Tibial artery (tissue), 4 donors: Measurements from ENCODE around the gene AP2A2.

Experiments used
- DNase-seq, 2 donors: peaks; one replicate each; pipeline ENCODE4 v3.0.0-alpha.2; 2019
- H3K27ac ChIP-seq, 2 donors: fragments of 200-600 bp; sonication (generic) in 1 of 2; 1 replicate in 1 of 2; 2 replicates in 1 of 2; pipeline ENCODE4 v1.5.1; 2018 to 2019; ENCODE audit warnings: mild to moderate bottlenecking in 1 of 2
- H3K27me3 ChIP-seq, 2 donors: fragments of 200-600 bp; sonication (generic) in 1 of 2; one replicate each; pipeline versions ENCODE4 v1.5.1 to v1.6.0; 2016 to 2019
- H3K36me3 ChIP-seq, 3 donors: fragments of 200-600 bp; sonication (generic) in 2 of 3; one replicate each; pipeline ENCODE4 v1.5.1; 2016 to 2019; ENCODE audit warnings: mild to moderate bottlenecking in 2 of 3
- H3K4me1 ChIP-seq, 4 donors: fragments of 200-600 bp; sonication (generic) in 2 of 4; 1 replicate in 3 of 4; 2 replicates in 1 of 4; pipeline ENCODE4 v1.5.1; 2016 to 2019
- H3K4me3 ChIP-seq, 2 donors: fragments of 200-600 bp; sonication (generic) in 1 of 2; 1 replicate in 1 of 2; 2 replicates in 1 of 2; pipeline ENCODE4 v1.5.1; 2018 to 2019; ENCODE audit warnings: mild to moderate bottlenecking in 2 of 2
- H3K9me3 ChIP-seq, 3 donors: fragments of 200-600 bp; sonication (generic) in 1 of 3; one replicate each; pipeline ENCODE4 v1.5.1; 2016 to 2019
- intact Hi-C: fragments of 100-400 bp; cut with DNase I; formaldehyde crosslinking; loops from one replicate; pipeline ENCODE4 v1.15.0; 2023; ENCODE audit warnings: low total_unique reads
- TF ChIP-seq, protein P1 (sequence below), 2 experiments: fragments of 200-600 bp in 1 of 2; fragments of 450-650 bp in 1 of 2; IDR thresholded peaks; one replicate each; pipeline ENCODE4 v1.5.1; 2017 to 2019; ENCODE audit warnings: antibody characterized with exemption in 2 of 2, mild to moderate bottlenecking in 1 of 2, moderate library complexity in 1 of 2

The AP2A2 gene

DNA sequence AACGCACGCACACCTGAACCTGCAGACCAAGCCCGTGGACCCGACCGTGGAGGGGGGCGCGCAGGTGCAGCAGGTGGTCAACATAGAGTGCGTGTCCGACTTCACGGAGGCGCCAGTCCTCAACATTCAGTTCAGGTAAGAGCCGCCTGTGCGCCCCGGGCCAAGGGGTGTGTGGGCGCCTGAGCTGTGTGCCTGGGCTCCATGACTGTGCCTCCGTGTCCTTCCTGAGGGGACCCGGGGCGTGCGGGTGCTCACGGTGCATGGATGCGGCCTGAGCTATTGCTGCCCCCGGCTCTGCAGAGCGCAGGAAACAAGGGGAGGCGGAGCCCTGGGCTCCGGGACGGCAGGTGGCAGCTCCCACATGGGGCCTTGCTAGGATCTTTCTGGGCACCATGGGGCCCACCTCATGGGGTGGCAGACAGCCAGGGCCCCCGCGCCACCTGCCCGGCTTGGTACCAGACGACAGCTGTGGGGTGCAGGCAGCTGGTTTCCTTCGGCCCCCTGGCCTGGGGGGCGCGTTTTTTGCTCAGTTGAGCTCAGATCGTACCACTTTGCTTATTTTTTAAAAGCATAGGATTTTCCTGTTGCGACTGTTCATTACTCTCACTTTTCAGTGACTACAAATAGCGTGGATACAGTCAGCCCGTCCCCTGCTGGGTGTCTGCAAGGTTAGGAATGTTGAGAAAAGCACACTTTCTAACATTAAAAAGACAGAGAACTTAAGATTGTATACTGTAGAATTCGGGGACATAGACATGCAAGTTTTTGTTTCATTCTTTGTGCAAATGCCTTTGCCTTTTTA lies 82.5 kb downstream of the AP2A2 start:
- Histone ChIP-seq H3K36me3 (peaks cover 33 to 100% (median 84%) of the 10 kb centered on the region in 3 donors), H3K4me1 (no peaks in the 10 kb centered on the region), H3K4me3 (no peak overlapping the region), H3K9me3 (no peaks in the 10 kb centered on the region), H3K27ac (no peak overlapping the region), H3K27me3 (no peaks in the 10 kb centered on the region)
- intact Hi-C loops: no loop called here
- DNase-seq: no peak
- TF ChIP-seq, protein P1, sequence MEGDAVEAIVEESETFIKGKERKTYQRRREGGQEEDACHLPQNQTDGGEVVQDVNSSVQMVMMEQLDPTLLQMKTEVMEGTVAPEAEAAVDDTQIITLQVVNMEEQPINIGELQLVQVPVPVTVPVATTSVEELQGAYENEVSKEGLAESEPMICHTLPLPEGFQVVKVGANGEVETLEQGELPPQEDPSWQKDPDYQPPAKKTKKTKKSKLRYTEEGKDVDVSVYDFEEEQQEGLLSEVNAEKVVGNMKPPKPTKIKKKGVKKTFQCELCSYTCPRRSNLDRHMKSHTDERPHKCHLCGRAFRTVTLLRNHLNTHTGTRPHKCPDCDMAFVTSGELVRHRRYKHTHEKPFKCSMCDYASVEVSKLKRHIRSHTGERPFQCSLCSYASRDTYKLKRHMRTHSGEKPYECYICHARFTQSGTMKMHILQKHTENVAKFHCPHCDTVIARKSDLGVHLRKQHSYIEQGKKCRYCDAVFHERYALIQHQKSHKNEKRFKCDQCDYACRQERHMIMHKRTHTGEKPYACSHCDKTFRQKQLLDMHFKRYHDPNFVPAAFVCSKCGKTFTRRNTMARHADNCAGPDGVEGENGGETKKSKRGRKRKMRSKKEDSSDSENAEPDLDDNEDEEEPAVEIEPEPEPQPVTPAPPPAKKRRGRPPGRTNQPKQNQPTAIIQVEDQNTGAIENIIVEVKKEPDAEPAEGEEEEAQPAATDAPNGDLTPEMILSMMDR (IDR thresholded peaks at IDR 0.05): no peak

GRCh38 chr11:1008803-1009145 lies 83.1 kb downstream of the AP2A2 start:
- Histone ChIP-seq H3K4me3 (no peak overlapping the region), H3K27me3 (no peaks in the 10 kb centered on the region), H3K9me3 (no peaks in the 10 kb centered on the region), H3K36me3 (peaks cover 33 to 100% (median 84%) of the 10 kb centered on the region in 3 donors), H3K4me1 (no peaks in the 10 kb centered on the region), H3K27ac (no peak overlapping the region)
- intact Hi-C loops: no loop called here
- TF ChIP-seq, protein P1 (IDR thresholded peaks at IDR 0.05): no peak
- no peak for DNase-seq

DNA sequence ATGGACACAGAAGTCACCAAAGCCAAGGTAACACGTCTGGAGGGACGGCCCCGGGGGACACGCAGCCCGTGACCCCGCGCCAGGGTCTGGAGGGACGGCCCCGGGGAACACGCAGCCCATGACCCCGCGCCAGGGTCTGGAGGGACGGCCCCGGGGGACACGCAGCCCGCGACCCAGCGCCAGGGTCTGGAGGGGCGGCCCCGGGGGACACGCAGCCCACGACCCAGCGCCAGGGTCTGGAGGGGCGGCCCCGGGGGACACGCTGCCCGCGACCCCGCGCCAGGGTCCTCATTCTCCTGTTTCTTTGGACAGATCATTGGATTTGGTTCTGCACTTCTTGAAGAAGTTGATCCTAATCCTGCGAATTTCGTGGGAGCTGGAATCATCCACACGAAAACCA lies 83.7 kb downstream of the AP2A2 start:
- no peak overlapping the region for H3K4me3 ChIP-seq
- no peaks in the 10 kb centered on the region for H3K9me3 ChIP-seq
- DNase-seq: no peak
- H3K36me3 ChIP-seq: peaks cover 33 to 99% (median 78%) of the 10 kb centered on the region in 3 donors
- intact Hi-C loops: no loop called here
- H3K27ac ChIP-seq: no peak overlapping the region
- no peaks in the 10 kb centered on the region for H3K4me1 ChIP-seq
- TF ChIP-seq, protein P1 (IDR thresholded peaks at IDR 0.05): no peak
- no peaks in the 10 kb centered on the region for H3K27me3 ChIP-seq

GRCh38 chr11:1009991-1010390 lies 84.3 kb downstream of the AP2A2 start:
- TF ChIP-seq, protein P1 (IDR thresholded peaks at IDR 0.05): no peak
- Histone ChIP-seq H3K4me1 (no peaks in the 10 kb centered on the region), H3K27me3 (no peaks in the 10 kb centered on the region), H3K27ac (no peak overlapping the region), H3K36me3 (peaks cover 33 to 93% (median 76%) of the 10 kb centered on the region in 3 donors), H3K9me3 (no peaks in the 10 kb centered on the region), H3K4me3 (no peak overlapping the region)
- DNase-seq: no peak
- intact Hi-C loops: no loop called here

GRCh38 chr11:1010551-1011319 lies 85.1 kb downstream of the AP2A2 start:
- no peak overlapping the region for H3K27ac ChIP-seq
- H3K36me3 ChIP-seq: peaks cover 33 to 85% (median 68%) of the 10 kb centered on the region in 3 donors
- H3K9me3 ChIP-seq: no peaks in the 10 kb centered on the region
- no peak overlapping the region for H3K4me3 ChIP-seq
- H3K4me1 ChIP-seq: no peaks in the 10 kb centered on the region
- TF ChIP-seq, protein P1 (IDR thresholded peaks at IDR 0.05): no peak
- intact Hi-C loops: no loop called here
- no peaks in the 10 kb centered on the region for H3K27me3 ChIP-seq
- no peak for DNase-seq
